Naive B cell (primary cell): ENCODE data around the gene IZUMO4. TPM values are rescaled to one million over a fixed set of nuclear protein-coding genes. Genes with fewer than 3 reads are reported as not detected.

Source experiments
- ATAC-seq, 2 donors: fragments of 150-1000 bp; cut with Tn5 transposase; 2 replicates each; pipeline ENCODE4 v1.10.0; 2021; ENCODE audit warnings: low read depth in 2 of 2, mild to moderate bottlenecking in 2 of 2, moderate library complexity in 2 of 2
- DNase-seq: peaks from one replicate; pipeline ENCODE4 v3.0.0; 2022
- H3K27ac Mint-ChIP-seq, 6 donors: one replicate each; pipeline ENCODE4 v1.8.0; 2020 to 2022; ENCODE audit warnings: mild to moderate bottlenecking in 6 of 6, mixed read lengths in 6 of 6, moderate library complexity in 5 of 6, inconsistent platforms in 2 of 6
- H3K27me3 Mint-ChIP-seq, 3 donors: one replicate each; pipeline ENCODE4 v1.8.0; 2021 to 2022; ENCODE audit warnings: mixed read lengths in 3 of 3, mild to moderate bottlenecking in 1 of 3
- H3K36me3 Mint-ChIP-seq, 2 donors: one replicate each; pipeline ENCODE4 v1.8.0; 2020 to 2022; ENCODE audit warnings: mixed read lengths in 2 of 2, inconsistent platforms in 1 of 2, mild to moderate bottlenecking in 1 of 2
- H3K4me1 Mint-ChIP-seq, 3 donors: one replicate each; pipeline ENCODE4 v1.8.0; 2020 to 2022; ENCODE audit warnings: mixed read lengths in 3 of 3, inconsistent platforms in 1 of 3, mild to moderate bottlenecking in 1 of 3, moderate library complexity in 1 of 3
- H3K4me3 Mint-ChIP-seq, 8 donors: one replicate each; pipeline ENCODE4 v1.8.0; 2020 to 2022; ENCODE audit warnings: mild to moderate bottlenecking in 8 of 8, mixed read lengths in 8 of 8, moderate library complexity in 8 of 8, inconsistent platforms in 2 of 8
- H3K9me3 Mint-ChIP-seq, 7 donors: one replicate each; pipeline ENCODE4 v1.8.0; 2020 to 2022; ENCODE audit warnings: mixed read lengths in 7 of 7, mild to moderate bottlenecking in 5 of 7, inconsistent platforms in 2 of 7, moderate library complexity in 1 of 7
- polyA plus RNA-seq, 6 donors: library from polyadenylated mRNA; unstranded; fragments of 300-500 nt; fragmentation: Illumina TruSeq; gene quantifications; one replicate each; pipeline ENCODE4 v1.2.3, GENCODE V29; 2021; ENCODE audit warnings: low read depth in 6 of 6

Gene IZUMO4
- polyA plus RNA-seq, 6 donors from 2014 or later, result 0.48 to 1.2 (median 0.85) TPM

DNA sequence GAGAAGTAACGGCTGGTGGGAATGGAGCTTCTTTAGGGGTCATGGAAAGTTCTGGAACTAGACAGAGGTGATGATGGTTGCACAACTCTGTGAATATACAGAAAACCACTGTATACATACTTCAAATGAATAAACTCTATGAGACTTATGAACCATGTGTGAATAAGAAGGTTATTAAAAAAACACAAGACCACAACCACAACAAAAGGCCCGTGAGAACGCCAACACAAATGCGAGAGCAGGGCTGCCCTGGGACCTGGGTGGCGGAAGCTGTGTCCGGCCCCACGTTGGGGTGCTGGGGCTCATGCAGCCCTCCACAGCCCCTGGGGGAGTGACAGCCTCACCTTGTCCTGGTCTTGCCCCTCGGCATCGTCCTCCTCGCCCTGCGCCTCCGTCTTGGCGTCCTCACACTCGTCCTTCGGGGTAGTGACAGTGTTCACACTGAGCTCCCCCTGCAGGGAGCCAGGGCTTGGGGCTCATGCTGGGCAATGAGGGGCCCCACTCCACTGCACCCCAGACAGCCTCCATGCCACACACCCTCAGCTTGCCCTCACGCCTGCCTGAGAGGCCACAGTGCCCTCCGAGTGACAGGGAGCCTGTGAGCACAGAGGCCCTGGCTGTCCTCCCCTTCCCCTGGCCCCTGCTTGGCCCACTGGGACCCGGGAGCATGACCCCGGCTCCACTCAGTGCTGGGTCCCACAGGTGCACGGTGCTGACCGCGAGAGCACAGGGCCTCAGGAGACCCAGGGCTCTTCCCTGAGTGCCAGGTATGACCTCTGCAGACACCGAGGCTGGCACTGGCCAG lies 16.0 kb downstream of the IZUMO4 start:
- Mint-ChIP-seq H3K36me3 (peaks cover 10 to 24% of the 10 kb centered on the region in 2 donors), H3K4me1 (peaks cover 0 to 9% (median 7%) of the 10 kb centered on the region in 3 donors), H3K27me3 (no peaks in the 10 kb centered on the region), H3K4me3 (no peak overlapping the region), H3K27ac (peak overlapping the region in 1 of 6 donors; percentile 22), H3K9me3 (no peaks in the 10 kb centered on the region)
- ATAC-seq (no peak), DNase-seq (no peak)

DNA sequence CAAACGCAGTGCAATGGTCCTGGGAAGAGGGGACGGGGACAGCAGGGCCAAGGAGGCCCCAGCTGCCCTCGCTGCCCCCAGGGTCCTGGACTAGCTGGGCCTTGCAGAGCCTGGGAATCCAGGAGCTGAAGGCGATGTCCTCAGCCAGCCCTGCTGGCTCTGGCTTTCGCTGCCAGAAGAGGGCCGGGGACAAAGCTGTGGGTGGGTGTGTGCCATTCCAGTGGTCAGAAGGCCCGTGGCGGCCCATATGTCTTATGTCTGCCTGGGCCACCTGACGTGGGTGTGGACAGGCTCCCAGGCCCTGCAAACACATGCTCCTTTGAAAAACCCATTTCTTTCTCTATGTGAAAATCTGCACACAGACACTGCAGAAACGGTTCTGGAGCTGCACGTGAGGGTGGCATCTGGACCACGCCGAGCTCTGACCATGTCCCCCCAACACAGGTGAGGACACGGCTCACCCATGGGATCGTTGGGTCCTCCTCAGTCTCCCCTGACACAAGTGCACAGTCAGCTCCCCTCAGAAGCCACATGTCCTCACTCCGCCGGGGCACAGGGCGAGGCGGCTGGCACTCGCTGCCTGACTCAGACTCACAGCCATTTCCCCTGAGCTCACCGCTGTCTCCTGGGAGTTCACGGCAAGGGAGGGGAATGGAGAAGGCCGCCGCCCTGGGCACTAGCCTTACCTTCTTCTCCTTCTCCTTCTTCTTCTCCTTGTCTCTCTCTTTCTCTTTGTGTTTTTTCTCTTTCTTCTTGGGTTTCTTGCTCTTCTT lies 16.9 kb downstream of the IZUMO4 start:
- DNase-seq (no peak), ATAC-seq (no peak)
- Mint-ChIP-seq H3K4me1 (peaks cover 0 to 7% (median 5%) of the 10 kb centered on the region in 3 donors), H3K36me3 (peaks cover 5 to 19% of the 10 kb centered on the region in 2 donors), H3K27me3 (no peaks in the 10 kb centered on the region), H3K9me3 (no peaks in the 10 kb centered on the region), H3K27ac (peak overlapping the region in 1 of 6 donors; percentile 50), H3K4me3 (no peak overlapping the region)

DNA sequence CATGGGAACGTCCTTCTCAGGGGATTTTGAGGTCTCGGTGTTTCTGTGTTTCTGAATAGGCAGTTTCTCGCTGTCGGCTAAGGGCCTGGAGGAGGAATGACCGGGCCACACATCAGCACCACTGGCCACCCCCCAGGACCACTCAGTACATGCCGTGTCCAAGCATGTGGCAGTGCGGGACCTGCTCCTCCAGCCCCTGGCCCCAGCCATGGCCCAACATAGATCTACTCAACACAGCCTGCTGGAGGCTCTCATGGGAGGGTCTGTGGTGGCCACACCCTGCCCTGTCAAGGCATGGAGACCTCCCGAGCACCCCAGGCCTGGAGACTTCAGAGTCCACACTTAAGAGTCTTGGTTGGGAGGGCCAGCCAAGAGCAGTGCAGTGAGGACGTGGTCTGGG lies 17.5 kb downstream of the IZUMO4 start:
- Mint-ChIP-seq H3K36me3 (peaks cover 5 to 24% of the 10 kb centered on the region in 2 donors), H3K27ac (peak overlapping the region in 1 of 6 donors; percentile 50), H3K27me3 (no peaks in the 10 kb centered on the region), H3K4me1 (peaks cover 0 to 7% (median 5%) of the 10 kb centered on the region in 3 donors), H3K9me3 (no peaks in the 10 kb centered on the region), H3K4me3 (no peak overlapping the region)
- DNase-seq (no peak), ATAC-seq (no peak)

DNA sequence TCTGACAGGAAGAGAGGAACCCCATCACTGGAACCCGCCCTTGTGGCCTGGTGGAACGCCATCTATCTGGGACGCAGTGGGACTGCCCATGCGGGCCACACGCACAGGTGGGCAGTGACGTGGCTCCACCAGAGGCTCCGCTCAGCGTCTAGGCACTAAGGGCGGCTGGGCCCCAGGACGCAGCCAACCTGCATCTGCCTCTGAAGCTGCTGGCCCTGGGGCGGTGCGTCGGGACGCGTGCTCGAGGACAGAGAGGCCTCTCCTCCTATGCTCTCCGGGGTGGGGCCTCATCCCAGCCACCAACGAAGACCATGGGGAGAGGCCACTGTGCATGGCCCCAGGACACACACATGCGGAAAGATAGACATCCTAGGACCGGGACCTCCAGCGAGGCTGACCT lies 18.1 kb downstream of the IZUMO4 start:
- Mint-ChIP-seq H3K27ac (no peak overlapping the region), H3K36me3 (peaks cover 5 to 24% of the 10 kb centered on the region in 2 donors), H3K4me1 (peaks cover 0 to 7% (median 5%) of the 10 kb centered on the region in 3 donors), H3K27me3 (no peaks in the 10 kb centered on the region), H3K9me3 (no peaks in the 10 kb centered on the region), H3K4me3 (no peak overlapping the region)
- DNase-seq (no peak), ATAC-seq (no peak)

DNA sequence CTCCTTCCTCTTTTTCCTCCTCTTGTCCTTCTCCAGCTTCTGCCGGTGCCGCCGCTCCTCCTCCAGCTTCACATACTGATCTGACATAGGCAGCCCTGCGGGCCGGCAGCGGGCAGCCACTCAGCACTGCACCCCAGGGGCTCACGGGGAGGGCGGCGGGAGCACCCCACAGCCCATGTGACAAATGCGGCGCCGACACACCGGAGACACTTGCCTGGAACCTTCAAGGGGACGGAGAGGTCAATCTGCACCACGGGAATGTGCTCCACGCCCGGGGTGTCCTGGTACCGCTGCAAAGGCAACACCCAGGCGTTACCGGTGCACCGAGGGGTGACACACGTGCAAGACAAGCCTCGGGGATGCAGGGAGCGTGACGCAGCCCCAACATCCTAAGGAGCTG lies 18.6 kb downstream of the IZUMO4 start:
- no peaks in the 10 kb centered on the region for H3K9me3 Mint-ChIP-seq
- H3K27me3 Mint-ChIP-seq, result no peaks in the 10 kb centered on the region
- ATAC-seq (no peak), DNase-seq (no peak)
- H3K4me3 Mint-ChIP-seq, result no peak overlapping the region
- no peak overlapping the region for H3K27ac Mint-ChIP-seq
- H3K36me3 Mint-ChIP-seq, result peaks cover 5 to 24% of the 10 kb centered on the region in 2 donors
- peaks cover 0 to 7% (median 5%) of the 10 kb centered on the region in 3 donors for H3K4me1 Mint-ChIP-seq

DNA sequence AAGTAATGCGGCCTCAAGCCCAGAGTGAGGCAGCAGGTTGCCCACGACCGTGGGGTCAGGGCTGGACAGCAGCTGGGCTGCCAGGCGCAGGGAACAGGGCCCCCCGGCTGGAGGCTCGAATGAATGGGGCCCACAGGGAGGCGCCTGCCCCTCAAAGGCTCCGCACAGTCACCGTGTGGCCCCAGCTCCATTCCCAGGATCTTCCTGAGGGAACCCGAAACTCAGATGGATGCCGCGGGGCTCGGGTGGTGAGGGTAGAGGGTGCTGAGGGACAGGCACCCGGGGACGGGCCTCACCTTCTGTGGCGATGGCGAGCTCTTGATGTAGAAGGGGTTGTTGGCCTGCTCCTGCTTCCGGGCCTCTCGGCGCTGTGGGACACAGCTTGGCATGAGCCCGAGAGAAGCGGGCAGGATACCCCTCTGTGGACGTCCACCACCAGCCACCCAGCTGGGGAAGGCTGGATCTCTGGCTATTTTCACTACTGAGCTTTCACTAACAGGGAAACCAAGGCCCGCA lies 19.3 kb downstream of the IZUMO4 start:
- H3K4me3 Mint-ChIP-seq, result no peak overlapping the region
- ATAC-seq, result no peak
- peaks cover 5 to 24% of the 10 kb centered on the region in 2 donors for H3K36me3 Mint-ChIP-seq

DNA sequence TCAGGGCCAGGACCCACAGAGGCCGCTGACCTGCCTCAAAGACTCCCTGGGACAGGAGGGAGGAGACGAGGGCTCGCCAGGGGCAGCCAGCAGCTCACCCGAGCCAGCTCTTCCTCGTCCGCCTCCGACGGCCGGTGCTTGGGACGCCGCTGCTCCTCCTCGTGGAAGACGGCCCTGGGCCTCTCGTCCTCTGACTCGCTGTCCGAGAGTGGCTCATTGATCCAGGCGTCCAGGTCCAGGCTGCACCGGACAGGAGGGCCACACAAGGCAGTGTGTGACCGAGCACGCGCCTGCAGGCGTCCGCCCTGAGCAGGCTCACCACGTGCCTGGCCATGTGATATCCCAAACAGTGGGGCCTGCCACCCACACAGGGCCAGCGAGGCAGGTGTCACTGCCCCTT lies 19.8 kb downstream of the IZUMO4 start:
- ATAC-seq (no peak), DNase-seq (no peak)
- Mint-ChIP-seq H3K4me3 (no peak overlapping the region), H3K9me3 (no peaks in the 10 kb centered on the region), H3K36me3 (peaks cover 5 to 24% of the 10 kb centered on the region in 2 donors), H3K4me1 (peaks cover 0 to 7% (median 5%) of the 10 kb centered on the region in 3 donors), H3K27ac (no peak overlapping the region), H3K27me3 (no peaks in the 10 kb centered on the region)

More for the DNA sequence above, 19.3 kb downstream of the IZUMO4 start:
- Mint-ChIP-seq H3K27me3 (no peaks in the 10 kb centered on the region), H3K9me3 (no peaks in the 10 kb centered on the region), H3K27ac (no peak overlapping the region), H3K4me1 (peaks cover 0 to 7% (median 5%) of the 10 kb centered on the region in 3 donors)
- DNase-seq, result no peak

DNA sequence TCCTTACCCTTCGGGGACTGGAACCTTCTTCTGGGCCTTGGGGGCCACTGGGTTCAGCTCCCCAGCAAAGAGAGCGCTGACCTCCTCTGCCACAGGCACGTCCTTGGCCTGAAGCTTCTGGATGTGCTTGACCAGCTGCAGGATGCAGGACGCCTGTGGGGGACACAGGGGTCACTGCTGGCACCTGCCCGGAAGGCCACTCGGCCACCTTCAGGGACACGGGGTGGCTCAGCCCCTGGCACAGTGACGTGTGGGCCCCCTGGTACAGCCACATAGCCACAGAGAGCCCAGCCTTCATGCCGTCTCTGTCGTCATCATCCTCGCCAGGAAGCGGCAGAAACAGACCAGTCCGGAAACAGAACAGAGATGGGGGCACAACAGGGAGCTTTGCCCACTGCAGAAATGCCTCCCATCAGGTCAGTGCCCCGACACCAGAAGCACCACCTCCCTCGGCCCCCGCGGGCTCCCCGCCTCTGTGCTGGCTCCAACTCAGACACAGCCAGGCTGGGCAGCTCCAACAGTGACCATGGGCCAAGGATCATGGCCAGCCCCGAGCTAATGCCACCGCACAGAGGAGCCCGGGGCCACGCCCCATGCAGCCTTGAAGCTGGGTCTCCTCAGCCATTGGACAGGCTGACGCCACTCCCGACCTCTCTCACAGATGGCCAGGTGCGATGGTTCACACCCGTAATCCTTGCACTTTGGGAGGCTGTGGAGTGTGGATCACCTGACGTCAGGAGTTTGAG lies 20.7 kb downstream of the IZUMO4 start:
- Mint-ChIP-seq H3K4me1 (peaks cover 0 to 7% (median 5%) of the 10 kb centered on the region in 3 donors), H3K36me3 (peaks cover 5 to 24% of the 10 kb centered on the region in 2 donors), H3K27ac (no peak overlapping the region), H3K9me3 (no peaks in the 10 kb centered on the region), H3K4me3 (no peak overlapping the region), H3K27me3 (no peaks in the 10 kb centered on the region)
- no peak for ATAC-seq
- DNase-seq, result no peak

DNA sequence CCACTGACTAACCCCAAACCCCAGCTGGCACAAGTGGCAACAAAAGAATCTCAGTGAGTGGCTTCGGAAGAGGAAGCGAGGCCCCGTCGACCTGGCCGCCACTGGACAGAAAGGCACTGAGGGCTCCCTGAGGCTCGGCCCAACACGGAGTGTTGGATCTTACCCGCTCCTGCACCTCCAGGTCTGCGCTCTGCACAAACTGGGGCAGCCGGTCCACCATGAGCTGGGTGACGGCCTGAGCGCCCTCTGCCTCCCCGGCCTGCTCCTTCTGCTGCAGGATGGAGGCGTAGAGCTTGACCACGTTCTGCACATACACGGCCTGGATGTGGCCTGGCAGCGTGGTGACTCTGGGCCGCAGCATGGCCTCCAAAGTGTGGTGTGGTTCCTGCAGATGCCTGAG lies 21.7 kb downstream of the IZUMO4 start:
- H3K4me3 Mint-ChIP-seq, result no peak overlapping the region
- ATAC-seq (no peak), DNase-seq (no peak)
- H3K9me3 Mint-ChIP-seq, result no peaks in the 10 kb centered on the region
- H3K27me3 Mint-ChIP-seq, result no peaks in the 10 kb centered on the region
- no peak overlapping the region for H3K27ac Mint-ChIP-seq
- H3K36me3 Mint-ChIP-seq, result peaks cover 5 to 24% of the 10 kb centered on the region in 2 donors
- peaks cover 0 to 7% (median 5%) of the 10 kb centered on the region in 3 donors for H3K4me1 Mint-ChIP-seq

DNA sequence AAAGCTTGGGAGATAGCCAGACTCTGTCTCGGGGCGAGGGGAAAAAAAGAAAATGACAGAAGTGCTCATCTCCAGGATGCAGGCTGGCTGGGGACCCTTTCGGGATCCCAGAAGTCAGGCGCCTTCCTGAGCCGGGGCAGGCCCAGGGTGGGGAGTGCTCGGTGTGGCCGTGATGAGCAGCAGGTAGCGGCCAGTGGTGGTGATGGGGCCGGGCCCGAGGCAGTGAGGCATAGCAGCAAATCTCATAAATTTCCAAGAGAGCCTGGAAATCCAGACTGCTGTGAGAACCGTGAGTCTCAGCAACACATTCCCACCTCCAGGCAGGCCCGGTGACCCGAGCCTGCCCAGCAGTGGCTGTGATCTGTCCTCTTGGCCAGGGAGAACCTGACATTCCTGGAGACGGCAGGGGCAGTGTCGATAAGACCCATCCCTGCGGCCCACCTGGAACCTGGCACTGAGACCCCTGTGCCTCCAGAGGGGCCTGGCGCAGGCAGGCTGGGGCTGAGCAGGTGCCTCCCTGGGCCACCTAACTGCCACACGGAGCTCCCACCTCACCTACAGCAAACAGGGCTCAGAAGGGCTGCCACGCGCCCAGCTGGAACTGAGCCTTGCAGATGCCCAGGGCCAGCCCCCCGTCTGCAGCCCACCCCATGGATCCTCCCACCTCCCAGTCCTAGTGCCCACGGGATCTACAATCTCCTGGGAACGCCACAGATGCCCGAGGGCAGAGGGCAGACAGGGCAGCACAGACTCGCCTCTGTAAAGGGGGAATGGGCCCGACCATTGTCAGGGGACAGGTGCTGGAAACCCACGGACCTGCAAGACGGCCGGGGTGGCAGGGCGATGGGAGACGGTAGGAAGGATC lies 23.4 kb downstream of the IZUMO4 start:
- peaks cover 0 to 12% of the 10 kb centered on the region in 2 donors for H3K36me3 Mint-ChIP-seq
- no peak for ATAC-seq
- no peaks in the 10 kb centered on the region for H3K9me3 Mint-ChIP-seq

DNA sequence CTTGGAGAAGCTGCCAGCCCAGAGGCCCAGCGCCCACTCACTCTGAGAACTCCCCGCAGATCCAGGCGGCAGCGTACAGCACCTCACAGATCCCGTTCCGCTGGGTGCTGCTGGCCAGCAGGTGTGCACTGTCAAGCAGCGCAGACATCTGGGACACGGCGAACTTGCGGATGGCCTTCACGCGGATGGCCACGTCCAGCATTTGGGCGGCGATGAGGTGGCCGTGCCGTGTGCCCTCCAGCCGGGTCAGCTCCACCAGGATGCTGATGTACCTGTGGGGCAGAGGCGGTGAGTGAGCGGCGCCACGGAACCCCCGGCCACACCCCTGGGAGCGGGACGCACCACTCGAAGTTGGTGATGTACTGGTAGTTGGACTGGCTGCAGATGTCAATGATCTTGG lies 24.1 kb downstream of the IZUMO4 start:
- no peaks in the 10 kb centered on the region for H3K9me3 Mint-ChIP-seq
- H3K36me3 Mint-ChIP-seq, result peaks cover 0 to 7% of the 10 kb centered on the region in 2 donors
- no peak overlapping the region for H3K27ac Mint-ChIP-seq
- ATAC-seq (no peak), DNase-seq (no peak)
- H3K27me3 Mint-ChIP-seq, result no peaks in the 10 kb centered on the region
- peak overlapping the region in 1 of 8 donors; percentile 41 for H3K4me3 Mint-ChIP-seq
- H3K4me1 Mint-ChIP-seq, result no peaks in the 10 kb centered on the region

More for the DNA sequence above, 23.4 kb downstream of the IZUMO4 start:
- peaks cover 0 to 3% (median 0%) of the 10 kb centered on the region in 3 donors for H3K4me1 Mint-ChIP-seq
- no peaks in the 10 kb centered on the region for H3K27me3 Mint-ChIP-seq
- peak overlapping the region in 1 of 6 donors; percentile 88 for H3K27ac Mint-ChIP-seq
- no peak overlapping the region for H3K4me3 Mint-ChIP-seq
- DNase-seq, result no peak

DNA sequence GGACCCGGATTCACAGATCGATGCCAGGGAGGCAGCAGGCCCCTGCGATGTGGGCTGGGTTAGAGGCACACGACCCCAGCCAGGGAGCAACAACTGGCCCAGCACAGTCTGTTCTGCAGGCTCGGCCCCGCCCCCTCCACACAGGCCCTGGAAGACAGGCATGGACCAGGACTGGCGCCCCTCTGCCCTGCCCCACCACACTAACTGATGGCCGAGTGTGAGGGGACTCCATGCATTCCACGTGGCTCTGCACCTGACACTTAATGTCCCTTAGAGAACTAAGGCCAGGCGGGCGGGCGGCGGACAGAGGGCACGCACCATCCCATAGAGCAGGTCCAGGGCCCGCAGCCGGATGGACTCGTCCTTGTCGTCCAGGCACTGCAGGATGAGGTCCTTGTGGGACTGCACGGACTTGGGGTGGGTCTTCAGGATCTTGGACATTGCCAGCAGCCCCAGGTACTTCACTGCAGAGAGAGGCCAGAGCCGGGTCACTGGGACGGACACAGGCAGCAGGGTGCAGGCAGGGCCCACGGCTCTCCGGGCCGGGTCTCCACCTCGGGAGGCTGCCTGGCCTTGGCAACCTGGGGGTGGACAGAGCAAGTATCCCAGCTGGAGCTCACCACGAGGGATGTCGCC lies 24.8 kb downstream of the IZUMO4 start:
- Mint-ChIP-seq H3K9me3 (no peaks in the 10 kb centered on the region), H3K4me1 (no peaks in the 10 kb centered on the region), H3K27ac (no peak overlapping the region), H3K36me3 (peaks cover 0 to 7% of the 10 kb centered on the region in 2 donors), H3K27me3 (no peaks in the 10 kb centered on the region), H3K4me3 (no peak overlapping the region)
- ATAC-seq, result no peak
- no peak for DNase-seq
